HPDE6-E6E7 (cell line): ENCODE data around the gene PDE4B.

Experiments
- DNase-seq: peaks from one replicate; pipeline ENCODE4 v3.0.0; 2011; ENCODE audit warnings: missing footprints; ENCODE audit errors: extremely low spot score

Gene PDE4B

GRCh38 chr1:66335859-66336640, 543.4 kb downstream of the PDE4B start:
- DNase-seq, result no peak

DNA sequence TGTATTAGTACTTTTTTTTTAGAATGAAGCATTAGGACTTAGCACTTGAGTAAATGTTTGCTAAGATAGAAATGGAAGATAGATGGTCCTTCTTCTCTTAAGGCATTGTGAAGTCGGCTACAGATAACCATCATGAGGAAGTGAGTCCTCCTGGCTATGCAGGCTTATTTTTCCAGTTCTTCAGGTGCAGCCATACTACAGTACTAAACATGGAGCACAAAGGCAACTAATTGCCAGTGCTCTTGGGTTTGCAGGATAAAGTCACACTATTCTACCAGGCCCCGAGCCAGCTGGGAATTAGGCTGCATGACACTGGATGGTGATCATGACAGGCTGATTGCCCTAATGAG, 543.9 kb downstream of the PDE4B start:
- no peak for DNase-seq

DNA sequence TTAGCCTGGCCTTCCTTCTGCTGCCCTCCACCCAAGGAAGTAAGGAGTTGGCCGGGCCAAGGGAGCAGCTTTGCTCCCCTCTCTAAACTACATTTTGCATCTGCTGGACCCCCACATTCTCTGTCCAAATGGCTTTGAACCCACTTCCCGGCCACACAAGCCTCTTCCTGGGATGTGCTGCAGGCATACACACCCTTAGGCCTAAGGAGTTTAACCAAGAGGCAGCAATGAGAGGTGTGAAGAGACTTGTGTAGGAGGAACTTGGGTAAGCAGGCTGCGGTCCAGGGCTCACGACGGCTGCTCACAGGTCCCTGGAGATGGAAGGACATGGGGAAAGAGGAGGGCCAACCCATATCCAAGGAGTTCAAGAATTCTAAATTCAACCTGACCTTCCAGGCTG, 544.6 kb downstream of the PDE4B start:
- no peak for DNase-seq

GRCh38 chr1:66339944-66340343, 547.2 kb downstream of the PDE4B start:
- DNase-seq, result no peak

DNA sequence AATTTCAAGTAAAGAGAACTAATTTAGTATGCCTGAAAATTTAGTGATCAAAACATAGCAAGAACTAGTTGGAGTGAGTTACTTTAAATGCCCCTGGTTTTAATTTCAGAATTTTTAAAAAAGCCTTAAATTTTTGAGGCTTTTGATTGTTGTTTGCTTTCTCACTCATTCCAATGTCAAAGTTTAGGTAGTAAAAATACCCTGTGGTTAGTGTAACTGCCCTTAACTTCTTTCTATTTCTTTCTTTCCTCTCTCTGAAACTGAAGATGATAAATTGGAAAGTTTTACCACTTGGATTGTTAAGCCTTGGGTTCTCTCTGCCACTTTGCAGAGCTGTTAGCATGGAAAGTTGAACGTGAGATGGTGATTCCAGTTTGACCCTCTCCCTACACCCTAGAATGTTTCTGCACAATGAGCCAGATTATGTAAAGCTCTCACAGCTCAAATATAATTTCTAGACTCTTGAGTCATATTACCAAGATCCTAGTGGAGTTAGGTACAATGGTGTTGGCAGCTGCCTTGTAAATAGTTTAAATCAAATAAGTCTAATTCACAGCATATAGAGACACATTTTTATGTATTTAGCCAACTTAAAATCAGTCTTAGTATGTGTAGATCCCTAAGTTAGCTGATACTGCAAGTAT, 548.9 kb downstream of the PDE4B start:
- DNase-seq, result no peak

DNA sequence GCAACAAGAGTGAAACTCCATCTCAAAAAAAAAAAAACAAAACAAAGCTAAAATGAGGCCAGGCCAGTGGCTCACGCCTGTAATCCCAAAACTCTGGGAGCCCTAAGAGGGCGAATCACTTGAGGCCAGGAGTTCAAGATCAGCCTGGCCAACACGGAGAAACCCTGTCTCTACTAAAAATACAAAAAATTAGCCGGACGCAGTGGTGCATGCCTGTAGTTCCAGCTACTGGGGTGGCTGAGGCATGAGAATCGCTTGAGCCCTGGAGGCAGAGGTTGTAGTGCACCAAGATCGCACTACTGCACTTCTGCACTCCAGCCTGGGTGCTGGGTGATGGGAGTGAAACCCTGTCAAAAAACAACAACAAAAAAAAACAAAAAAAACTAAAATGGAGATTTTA, 550.0 kb downstream of the PDE4B start:
- DNase-seq, result no peak

GRCh38 chr1:66343569-66344325, 551.1 kb downstream of the PDE4B start:
- no peak for DNase-seq

- DNase-seq, result no peak
Measured at GRCh38 chr1:66346057-66346795, 553.5 kb downstream of the PDE4B start.

DNA sequence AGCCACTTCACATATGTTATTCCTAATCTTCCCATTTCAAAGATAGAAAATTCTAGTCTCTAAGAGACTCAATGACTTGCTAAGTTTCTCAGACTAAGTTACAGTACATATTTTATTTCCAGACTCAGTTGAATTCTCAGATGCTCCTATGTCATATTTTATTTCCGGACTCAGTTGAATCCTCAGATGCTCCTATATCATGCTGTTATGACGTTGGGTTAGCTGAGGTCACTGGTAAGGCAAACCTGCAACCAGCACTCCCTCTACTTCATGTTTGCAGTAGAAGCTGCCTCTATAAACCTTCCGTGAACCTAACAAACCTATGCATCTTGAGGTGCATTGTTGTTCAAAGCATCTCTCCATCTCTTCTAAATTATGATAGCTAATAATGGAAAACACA, 554.2 kb downstream of the PDE4B start:
- DNase-seq, result no peak

- no peak for DNase-seq
Measured at GRCh38 chr1:66348776-66349175, 556.1 kb downstream of the PDE4B start.

- no peak for DNase-seq
Measured at GRCh38 chr1:66349242-66349641, 556.5 kb downstream of the PDE4B start.

- DNase-seq, result no peak
Measured at GRCh38 chr1:66350001-66350547, 557.4 kb downstream of the PDE4B start.

DNA sequence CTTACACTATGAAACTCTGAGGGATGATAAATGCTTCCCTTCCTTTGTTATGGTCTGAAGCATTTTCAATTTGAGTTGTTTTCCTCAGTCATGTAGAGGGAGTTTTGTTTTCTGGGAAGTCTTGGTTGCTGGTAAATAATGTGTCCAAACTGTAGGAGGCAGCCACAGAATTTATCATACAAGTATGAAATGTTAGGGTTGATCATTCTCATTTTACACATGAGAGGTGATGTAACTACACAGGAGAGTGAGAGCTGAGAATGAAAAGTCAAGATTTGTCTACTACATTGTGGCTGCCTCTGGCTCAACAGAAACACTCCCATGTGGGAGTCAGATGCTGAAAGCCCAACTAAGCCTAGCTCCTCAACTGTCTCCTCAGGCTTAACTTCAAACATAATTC, 558.8 kb downstream of the PDE4B start:
- DNase-seq, result no peak

DNA sequence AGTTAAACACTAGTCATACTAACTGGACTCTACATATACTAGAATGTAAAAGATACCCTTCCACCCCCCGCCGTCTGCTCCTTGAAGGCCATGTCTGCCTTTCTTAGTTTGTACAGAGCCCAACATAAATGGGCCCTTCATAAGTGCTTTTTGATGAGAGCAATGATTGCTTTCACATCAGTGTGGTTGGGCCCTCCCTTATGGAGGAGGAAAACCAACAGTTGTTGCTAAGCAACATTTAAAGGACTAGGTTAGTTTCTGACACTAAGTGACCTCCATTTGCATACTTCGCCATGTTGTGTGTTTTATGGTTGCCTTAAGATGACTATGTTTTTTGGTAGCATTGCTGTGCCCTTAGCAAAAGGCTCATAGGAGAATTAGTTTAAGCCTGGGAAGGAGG, 559.2 kb downstream of the PDE4B start:
- DNase-seq, result no peak

DNA sequence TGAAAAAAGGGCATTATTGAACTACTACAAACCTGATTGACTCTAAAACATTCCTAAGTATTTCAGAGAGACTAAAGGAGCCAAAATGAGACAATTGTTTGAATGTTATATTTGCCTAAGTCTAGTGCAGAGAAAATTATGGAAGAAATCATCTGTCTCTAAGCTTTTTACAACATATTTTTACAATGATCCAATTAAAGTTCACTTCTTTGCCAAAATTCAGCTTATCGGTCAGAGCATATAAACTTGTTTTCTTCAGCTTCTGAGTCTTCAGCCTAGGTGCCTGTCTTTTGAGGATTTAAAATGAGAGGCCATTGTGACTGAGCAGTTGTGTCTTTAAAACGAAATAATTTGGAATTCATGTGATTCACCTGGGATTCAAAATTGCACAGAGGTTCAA, 560.1 kb downstream of the PDE4B start:
- no peak for DNase-seq

GRCh38 chr1:66353257-66353656, 560.6 kb downstream of the PDE4B start:
- DNase-seq, result no peak

DNA sequence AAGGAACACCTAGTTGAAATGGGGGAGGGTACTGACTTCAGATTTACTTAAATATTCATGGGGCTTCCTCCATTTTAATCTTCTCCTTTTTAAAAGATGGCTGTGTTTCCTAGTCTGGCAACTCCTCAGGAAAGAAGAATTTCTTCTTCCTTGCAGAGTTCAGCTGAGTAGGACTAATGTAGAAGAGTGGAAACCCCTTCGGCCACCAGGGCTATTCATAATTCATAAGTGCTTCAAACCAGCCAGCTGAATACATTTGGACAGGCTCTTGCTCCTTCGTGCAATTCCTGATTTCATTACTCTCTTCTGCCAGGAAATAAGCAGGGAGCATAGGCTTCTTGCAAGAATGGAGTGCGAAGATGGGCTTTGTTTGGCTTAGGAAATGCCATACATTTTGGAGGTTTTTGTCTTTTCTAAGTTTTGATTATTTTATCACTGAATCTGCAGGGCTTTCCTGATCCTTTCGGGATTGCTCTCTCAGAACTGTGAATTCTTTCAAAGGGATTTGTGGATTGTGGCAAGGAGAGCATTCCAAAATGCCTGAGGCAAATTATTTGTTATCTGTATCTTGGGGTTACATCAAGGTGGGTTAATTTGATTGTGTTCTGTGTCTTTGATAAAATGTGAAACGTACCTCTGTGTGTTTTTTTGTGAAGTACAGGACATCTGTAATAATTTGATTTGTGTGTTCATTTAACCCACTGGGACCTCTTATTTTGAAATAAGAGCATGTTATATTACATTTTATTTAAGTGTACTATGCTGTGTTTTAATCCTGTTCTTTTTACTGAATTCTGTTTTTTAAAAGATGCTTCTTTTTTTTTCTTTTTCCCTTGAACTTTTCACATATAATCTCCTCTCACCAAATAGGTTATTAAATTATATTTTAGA, 561.9 kb downstream of the PDE4B start:
- no peak for DNase-seq

DNA sequence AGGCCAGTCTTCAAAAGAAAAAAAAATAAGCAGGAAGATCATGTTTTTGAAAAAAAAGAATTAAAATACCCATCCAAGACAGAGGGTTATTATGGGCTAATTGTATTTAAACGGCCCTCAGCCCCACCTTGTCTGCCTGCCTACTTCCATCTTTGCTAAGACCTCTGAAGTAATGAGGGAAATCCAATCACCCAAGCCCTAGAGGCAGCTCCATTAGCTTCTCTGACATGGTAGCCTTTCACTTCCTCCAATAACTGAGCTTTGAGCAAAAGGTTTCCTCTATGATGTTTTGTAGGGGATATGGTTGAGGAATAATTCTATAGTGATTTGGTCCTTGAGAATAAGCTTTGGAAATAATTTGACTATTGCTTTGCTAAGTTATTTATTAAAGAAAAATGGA, 563.1 kb downstream of the PDE4B start:
- no peak for DNase-seq

DNA sequence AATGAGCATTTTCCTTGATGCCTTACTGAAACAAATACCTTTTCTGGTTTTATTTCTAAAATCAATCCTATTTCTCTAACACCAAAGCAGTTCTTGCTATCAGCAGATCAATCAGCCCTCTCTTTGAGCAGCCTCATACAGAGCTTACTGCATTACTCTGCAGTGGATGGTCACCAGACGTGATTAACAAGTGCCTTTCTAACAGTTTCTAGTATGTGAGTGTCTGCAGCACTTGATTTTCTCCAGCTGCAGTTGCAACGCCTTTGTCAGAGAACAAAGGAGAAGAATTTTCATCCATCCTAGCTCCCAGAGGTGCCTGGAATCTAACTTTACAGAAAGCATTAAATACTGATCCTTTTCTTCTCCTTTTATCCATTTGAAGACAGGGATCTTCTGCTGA, 563.9 kb downstream of the PDE4B start:
- no peak for DNase-seq

DNA sequence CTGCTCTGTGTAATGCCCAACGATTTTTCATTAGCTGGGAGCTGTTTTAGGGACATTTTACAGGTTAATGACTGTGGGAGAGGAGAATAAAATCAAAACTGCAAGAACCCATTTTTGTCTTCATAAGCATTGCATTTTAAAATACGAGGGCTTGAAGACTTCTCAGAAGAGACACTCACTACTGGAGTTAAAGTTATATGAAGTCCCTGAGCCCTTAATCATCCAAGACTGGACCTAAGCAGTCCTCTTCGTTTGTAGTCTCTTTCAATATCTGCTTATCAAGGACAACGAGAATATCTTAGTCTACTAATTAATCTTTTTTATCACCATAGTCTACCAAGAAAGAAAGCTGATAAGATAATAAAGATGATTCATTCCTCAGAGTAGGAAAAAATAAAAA, 564.3 kb downstream of the PDE4B start:
- DNase-seq, result no peak
